HL-60/S4 treated with phorbol 12-myristate 13-acetate at 8.2 ng/mL for 4 days and 3 days (cell line): ENCODE measurements around the gene FIZ1.

Experiments used
- in situ Hi-C: fragments of 300-500 bp; cut with MboI; formaldehyde crosslinking; loops from 2 replicates; pipeline ENCODE4 v1.15.0; 2022; ENCODE audit warnings: low sequenced_read_pairs

Gene FIZ1, protein sequence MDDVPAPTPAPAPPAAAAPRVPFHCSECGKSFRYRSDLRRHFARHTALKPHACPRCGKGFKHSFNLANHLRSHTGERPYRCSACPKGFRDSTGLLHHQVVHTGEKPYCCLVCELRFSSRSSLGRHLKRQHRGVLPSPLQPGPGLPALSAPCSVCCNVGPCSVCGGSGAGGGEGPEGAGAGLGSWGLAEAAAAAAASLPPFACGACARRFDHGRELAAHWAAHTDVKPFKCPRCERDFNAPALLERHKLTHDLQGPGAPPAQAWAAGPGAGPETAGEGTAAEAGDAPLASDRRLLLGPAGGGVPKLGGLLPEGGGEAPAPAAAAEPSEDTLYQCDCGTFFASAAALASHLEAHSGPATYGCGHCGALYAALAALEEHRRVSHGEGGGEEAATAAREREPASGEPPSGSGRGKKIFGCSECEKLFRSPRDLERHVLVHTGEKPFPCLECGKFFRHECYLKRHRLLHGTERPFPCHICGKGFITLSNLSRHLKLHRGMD

DNA sequence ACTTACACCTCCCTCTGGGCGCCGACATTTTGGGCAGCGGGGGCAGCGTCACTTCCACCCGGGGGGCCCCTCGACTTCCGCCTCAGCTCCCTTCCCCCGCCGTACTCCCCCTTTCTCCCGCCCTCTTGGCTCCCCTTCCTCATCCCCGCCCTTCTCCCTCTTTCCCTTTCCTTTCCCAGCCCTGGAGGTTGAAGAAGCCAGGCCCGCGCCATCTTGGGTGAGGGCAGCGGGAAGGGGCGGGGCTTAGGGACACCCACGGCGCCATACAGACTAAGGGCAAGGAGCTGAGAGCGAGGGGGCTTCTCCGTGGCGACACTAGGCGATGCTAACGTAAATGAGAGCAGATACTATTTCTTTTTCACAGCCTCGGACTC lies at the start of gene FIZ1:
Gene FIZ1, minus strand, starts transcription at position 50 of the 374 bp plus-strand sequence. CDS start 1,652 bp downstream, outside the sequence.
- in situ Hi-C loops: no loop called here

DNA sequence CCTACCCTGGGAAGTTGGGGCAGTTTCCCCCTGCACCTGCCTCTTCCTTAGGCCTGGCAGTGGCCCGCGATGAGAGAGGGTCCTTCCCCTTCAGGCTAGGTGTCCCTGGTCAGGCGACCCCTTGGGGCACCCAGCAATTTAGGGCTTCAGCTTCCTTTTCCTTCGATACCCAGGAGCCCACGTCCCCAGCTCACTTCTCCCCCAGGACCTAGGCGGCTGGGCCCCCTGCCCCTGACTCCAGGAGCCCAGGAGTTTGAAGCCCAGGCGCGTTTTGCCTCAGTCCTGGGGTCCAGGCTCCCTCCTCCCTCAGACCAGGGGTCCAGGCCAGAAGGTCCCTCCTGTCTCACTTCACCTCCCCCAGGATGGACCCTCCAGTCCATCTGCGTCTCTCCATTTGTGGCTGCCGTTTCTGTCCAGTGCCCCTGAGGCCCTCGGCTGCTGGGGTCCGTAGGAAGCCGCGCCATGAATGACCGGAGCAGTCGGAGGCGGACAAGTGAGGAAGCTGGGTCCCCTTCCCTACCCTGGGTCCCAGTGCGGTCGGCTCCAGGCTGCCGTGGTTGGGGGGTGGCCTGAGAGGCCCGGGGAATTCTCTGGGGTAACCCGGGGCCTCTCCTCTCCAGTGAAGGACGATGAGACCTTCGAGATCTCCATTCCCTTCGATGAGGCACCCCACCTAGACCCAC lies 49.4 kb upstream of the FIZ1 start:
- in situ Hi-C loops: no loop called here

DNA sequence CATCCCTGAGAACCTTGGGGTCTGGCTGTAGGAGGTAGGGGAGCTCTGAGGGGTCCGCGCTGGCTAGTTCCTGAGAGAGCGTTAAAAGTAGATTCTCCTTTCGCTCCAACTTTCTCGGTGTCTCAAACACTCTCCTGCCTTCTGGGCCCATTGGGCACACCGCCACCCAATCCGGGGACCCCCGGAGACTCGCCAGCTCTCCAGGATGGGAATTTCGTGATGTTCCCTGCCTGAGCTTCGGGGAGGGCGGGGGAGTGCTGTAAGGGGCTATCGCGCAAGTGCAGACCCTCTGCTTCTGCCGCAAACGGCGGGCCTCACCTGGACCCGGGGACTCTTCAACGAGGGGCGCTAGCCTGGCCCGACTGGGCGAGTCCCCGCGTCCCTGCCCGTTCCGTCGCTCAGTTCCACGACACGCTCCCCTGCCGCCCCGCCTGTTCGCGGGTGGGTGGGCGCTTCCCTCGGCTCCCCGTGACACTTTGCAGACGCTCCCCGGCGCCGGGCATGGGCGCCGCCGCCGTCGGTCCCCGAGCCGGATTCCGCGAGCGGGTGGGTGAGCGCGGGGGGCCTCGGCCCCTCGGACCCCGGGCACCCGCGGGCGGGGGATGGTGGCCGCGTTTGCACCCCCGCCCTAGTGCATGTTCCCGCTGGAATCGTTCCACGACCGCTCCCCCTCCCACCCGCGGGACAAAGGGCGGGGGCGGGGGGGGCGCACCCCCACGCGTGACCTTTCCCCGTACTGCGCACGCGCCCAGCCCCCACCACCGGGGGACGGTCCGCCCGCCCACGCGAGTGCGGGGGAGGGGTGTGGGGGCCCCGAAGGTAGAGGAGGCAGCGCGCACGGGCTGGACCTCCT lies 48.6 kb upstream of the FIZ1 start, which contains the start of gene CCDC106:
Gene CCDC106, plus strand, starts transcription at position 481 of the 853 bp plus-strand sequence. CDS start 835 bp downstream, outside the sequence.
- in situ Hi-C loops: no loop called here

DNA sequence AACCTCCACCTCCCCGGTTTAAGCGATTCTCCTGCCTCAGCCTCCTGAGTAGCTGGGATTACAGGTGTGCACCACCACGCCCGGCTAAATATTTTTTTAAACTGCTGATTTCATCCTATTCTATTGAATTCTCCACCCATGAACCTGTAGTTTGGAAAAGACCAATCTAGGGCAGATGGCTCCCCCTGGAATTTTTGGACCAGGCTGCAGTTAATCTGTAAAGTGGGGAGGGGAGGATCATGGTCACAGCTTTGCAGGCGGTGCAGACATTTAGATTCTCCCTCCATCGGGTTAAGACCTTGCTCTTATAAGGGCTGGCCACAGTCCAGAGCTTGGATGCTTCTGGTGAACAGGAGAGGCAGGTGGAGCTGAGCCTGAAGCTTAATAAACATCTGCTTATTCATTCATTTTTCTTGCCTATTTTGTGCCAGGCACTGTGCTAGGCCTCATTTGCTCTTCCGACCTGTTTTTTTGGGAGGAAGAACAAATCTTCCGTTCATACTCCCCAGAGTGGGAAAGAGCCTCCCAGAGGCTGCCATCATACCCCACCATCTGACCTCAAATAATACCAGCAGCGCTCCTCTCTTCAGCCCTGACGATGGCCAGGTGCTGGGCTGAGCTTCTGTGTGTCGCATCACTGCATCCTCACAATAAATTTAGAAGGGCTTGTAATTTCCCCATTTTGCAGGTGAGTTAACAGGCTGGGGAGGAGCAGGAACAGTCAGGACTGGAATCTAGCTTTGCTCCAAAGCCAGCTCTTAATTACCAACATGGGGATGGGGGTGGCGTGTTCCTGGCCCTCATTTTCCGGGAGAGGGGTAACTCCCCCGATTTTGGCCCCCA lies 47.8 kb upstream of the FIZ1 start:
- in situ Hi-C loops: no loop called here

DNA sequence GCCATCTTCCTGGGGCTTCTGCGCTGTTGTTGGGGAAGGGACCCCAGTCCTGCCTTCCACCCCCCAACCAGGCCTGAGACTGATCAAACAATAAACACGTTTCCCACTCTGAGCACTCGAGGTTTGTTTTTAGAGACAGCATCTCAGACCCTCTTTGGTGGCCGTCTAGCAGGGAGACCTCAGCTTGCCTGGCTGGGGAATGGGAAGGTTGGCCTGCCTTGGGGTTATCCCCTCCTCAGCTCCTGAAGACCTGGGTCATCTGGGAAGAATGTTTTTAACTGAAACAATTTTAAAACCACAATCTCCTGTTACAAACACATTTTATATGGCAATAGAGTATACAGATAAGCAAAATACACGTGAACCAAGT lies 46.2 kb upstream of the FIZ1 start:
- in situ Hi-C loops: no loop called here

DNA sequence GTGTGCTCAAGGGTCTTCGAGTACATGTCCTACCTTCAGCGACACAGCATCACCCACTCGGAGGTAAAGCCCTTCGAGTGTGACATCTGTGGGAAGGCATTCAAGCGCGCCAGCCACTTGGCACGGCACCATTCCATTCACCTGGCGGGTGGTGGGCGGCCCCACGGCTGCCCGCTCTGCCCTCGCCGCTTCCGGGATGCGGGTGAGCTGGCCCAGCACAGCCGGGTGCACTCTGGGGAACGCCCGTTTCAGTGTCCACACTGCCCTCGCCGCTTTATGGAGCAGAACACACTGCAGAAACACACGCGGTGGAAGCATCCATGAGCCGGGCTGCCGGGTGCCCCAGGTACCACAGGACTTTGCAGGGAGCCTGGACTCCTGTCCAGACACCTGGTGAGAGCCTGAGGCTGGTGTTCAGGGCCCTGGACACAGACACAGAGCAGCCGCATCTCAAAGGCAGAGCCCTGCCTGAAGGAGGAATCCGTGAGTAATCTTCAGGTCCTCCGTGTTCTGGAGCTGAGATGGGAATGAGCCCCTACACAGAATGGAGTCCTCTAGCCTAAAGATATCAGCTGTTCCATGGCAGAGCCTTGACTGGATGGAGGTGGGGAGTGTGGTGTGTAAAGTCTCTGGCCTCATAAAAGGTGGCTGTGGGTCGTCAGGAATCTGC lies 45.7 kb upstream of the FIZ1 start:
- in situ Hi-C loops: no loop called here

DNA sequence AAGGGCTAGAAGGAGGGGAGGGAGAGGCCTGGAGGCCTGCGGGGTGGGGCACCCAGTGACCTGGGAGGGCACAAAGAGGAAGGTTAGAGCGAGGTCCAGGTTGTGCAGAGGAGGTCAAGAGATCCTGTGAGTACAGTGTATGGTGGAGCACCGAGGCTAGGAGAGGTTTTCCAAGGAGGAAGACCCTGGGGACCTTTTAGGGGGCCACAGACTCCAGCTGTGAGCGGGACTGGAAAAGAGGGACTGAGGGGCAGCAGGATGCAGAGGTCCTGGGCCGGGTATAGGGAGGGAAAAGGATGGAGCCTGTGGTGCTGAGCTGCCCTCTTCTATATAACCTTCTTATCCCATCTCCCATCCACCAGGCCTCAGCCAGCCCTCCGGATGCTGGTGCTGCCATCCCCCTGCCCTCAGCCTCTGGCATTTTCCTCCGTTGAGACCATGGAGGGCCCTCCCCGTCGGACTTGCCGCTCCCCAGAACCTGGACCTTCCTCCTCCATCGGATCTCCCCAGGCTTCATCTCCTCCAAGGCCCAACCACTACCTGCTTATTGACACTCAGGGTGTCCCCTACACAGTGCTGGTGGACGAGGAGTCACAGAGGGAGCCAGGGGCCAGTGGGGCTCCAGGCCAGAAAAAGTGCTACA lies 45.0 kb upstream of the FIZ1 start:
- in situ Hi-C loops: no loop called here

DNA sequence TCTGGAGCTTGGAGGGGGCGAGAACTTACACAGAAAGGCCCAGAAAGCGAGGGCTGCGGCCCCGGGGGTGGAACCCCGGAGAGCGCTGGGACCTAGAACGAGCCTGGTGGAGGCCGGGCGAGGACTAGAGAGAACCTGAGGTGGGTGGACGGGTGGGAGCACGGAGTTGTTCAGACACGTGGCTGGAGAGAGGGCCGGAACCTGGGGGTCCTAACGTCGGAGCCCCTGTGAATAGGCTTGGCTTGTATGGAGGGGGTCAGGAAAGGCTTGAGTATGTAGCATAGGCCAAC lies 44.5 kb upstream of the FIZ1 start:
- in situ Hi-C loops: no loop called here

DNA sequence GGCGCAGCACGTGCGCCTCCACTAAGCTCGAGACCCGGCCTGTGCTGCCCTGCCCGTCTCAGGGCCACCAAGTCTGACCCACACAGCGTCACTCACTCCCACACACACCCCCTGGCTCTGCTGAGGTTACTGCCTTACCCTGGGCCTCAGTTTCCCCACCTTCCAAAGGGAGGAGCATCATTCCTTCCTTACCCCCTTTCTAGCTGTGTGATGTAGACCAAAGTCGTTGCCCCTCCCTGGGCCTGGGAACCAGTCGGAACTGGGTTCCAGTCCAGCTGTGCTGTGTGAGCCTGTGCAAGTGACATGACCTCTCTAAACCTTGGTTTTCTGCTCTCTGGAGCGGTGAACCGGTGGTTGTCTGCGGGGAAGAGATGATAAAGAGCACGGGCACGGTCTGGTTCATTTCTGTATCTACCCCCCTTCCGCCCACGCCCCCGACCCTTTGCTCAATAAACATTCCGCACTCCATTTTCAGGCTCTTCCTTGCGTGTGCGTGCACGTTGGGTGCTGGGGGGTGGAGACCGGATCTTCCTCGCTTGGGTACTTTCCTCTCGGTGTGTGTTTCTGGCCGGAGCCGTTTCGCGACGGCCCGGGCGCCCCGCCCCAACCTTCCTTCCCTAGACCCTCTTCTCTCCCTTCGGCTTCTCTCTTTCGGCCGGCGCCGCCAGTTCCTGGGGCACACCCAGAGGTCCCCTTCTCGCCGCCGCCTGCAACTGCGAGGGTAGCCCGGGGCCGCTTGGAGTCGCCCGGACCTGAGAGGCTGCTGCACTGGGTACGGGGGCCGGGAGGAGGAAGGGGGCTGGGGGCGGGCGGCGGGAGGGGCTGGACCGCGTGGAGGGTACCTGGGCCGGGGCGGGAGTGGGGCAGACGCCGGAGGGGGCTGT lies 43.9 kb upstream of the FIZ1 start, which contains the start of gene ZNF581:
Gene ZNF581, plus strand, starts transcription at position 647 of the 884 bp plus-strand sequence. CDS start 923 bp downstream, outside the sequence.
- in situ Hi-C loops: no loop called here

DNA sequence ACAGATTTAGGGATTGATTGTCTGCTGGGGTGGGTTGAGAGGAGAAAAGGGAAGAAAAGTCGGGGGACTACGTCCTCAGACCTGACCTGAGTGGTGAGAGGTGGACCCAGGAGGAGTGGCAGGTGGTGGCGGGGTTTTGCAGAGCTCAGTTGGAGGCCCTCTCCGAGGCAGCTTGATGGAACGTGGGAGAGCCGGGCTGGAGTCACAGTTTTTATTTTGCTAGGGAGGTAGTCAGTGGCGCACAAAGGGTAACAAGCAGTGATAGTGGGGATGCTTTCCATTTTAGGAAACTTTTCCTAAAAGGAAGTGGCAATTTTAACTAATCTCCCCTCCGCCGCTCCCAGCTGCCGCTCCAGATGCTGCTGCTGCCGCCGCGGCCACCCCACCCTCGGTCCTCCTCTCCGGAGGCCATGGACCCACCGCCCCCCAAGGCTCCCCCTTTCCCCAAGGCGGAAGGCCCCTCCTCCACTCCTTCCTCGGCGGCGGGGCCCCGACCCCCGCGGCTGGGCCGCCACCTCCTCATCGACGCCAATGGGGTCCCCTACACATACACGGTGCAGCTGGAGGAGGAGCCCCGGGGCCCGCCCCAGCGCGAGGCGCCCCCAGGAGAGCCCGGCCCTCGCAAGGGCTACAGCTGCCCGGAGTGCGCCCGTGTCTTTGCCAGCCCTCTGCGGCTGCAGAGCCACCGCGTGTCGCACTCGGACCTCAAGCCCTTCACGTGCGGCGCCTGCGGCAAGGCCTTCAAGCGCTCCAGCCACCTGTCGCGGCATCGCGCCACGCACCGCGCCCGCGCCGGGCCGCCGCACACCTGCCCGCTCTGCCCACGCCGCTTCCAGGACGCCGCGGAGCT lies 43.1 kb upstream of the FIZ1 start:
- in situ Hi-C loops: no loop called here

DNA sequence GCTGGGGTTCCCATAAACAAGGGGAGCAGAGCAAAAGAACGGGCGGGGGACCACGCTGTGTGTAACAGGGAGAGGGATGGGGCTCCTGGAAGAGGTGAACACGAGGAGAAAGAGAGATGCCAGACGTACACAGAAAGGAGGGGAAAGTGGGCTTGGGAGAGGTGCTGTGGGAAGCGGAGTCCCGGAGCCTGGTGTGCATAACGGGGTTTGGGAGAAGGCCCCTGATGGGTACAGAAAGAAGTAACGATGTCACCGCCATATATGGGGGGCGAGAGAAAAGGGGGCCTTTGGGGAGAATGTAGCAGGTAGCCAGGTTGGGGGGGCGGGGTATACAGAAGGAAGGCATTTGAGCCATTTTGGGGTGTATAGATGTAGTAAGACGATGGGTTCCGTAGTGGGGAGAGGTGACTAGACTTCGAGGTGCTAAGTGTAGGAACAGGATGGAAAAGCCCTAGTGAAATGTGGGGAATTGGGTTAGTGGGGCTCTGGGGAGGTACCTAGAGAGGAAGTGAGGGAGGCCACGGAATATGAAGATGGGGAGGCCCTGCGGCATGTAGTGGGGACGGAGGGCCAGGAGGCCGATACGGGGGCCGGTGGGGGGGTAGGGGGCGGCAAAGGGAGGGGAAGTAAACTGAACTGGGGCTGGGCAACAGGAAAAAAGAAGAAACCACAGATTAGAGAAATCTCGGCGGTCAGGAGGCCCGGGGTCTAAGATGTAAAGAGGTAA lies 42.3 kb upstream of the FIZ1 start:
- in situ Hi-C loops: no loop called here

DNA sequence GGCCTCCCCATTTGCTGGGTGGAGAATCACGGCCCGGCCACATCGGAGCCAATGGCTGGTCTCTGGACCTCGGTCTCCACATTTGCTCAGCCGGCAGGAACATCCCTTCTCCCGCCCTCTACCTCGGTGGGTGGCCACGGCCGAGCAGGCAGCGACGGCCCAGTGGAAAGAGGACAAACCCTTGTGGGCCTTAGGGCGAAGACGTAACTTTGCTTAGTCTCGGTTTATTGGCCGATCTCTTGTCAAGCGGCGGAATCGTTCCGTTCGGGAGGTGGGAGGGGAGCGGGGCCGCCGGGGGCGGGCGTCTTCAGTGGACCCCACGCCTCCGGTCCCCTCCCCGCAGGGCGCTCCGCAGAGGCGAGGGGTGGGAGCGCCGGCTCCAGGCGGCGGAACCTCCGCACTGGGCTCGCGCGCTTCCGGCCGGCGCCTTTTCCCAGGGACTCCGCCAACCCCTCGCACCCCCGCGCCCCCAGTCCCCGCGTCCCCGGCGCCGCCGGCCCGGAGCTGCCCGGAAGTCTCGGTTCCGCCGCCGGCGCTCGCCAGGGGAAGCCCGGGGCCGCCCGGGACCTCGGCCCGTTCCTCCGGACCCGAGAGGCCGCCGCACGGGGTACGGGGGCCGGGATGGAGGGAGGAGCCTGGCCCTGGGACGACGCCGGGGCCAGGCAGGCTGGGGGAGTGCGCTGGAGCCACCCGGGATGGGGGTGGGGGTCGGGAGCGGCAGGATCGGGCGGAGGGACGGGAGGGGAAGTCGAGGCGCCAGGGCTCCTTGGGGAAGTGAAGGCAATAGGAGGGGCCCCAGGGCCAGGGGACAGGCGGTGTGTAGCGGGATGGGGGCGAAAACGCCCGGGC lies 41.5 kb upstream of the FIZ1 start, which contains the start of gene ZNF580:
Gene ZNF580, plus strand, starts transcription at position 426 of the 849 bp plus-strand sequence. CDS start 1,507 bp downstream, outside the sequence.
- in situ Hi-C loops: no loop called here

DNA sequence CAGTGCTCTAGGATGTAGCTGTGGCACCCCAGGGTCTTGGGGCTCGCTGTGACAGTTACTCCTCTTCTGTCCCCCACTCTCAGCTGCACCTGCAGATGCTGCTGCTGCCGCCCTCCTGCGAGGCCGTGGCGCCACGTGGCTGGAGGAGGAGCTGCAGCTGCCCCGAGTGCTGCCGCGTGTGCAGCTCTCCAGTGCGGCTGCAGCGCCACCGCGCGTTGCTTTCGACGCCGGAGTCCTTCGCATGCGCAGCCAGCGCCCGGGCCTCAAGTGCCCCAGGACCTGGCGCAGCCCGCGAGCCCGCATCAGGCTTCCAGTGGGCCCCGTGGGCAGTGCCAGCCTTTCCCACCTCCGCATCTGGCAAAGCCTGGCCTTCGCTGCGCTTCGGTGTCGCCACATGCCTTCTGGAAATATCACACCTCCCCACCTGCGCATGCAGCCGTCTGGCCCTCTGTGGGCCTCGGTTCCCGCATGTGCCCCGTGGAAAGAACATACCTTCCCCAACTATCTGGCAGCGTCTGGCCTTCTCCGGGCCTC lies 40.8 kb upstream of the FIZ1 start:
- in situ Hi-C loops: no loop called here

DNA sequence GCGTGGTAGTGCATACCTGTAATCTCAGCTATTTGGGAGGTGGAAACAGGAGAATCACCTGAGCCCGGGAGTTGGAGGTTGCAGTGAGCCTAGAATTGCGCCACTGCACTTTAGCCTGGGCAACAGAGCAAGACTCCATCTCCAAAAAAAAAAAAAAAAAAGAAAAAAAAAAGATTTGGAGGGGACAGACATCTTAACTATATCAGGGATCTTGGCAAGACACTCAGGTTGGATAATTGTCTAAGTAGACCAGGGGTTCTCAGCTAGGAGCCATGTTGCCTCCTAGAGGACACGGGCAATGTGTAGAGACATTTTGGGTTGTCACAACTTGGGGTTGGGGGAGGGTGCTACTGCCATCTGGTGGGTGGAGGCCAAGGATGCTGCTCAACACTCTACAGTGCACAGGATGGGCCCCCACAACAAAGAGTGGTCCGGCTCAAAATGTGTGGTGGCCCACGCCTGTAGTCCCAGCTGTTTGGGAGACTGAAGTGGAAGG lies 39.6 kb upstream of the FIZ1 start:
- in situ Hi-C loops: no loop called here

DNA sequence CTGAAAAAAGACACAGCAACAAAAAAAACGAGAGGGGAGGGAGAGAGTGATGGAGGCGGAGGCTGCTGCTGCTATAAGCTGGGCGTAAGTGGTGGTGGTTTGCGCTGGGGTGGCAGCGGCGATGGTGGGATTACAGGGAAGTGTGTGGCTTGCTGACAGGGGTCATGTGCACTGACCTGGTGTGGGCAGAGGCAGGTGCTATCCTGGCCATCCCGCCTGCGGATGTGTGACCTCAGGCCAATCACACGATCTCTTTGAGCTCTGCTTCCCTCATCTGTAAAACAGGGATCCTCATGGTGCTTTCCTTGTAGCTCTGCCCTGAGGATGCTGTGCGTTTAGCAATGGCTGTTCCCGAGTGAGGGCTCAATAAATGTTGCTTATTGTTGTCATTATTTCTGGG lies 38.2 kb upstream of the FIZ1 start:
- in situ Hi-C loops: no loop called here
